ENCODE data around the gene WDR43.

WDR43 gene

GRCh38 chr2:28927469-28927868 is 33.0 kb downstream of the WDR43 start:
- ATAC-seq: no peak
- TF ChIP-seq, protein P1, sequence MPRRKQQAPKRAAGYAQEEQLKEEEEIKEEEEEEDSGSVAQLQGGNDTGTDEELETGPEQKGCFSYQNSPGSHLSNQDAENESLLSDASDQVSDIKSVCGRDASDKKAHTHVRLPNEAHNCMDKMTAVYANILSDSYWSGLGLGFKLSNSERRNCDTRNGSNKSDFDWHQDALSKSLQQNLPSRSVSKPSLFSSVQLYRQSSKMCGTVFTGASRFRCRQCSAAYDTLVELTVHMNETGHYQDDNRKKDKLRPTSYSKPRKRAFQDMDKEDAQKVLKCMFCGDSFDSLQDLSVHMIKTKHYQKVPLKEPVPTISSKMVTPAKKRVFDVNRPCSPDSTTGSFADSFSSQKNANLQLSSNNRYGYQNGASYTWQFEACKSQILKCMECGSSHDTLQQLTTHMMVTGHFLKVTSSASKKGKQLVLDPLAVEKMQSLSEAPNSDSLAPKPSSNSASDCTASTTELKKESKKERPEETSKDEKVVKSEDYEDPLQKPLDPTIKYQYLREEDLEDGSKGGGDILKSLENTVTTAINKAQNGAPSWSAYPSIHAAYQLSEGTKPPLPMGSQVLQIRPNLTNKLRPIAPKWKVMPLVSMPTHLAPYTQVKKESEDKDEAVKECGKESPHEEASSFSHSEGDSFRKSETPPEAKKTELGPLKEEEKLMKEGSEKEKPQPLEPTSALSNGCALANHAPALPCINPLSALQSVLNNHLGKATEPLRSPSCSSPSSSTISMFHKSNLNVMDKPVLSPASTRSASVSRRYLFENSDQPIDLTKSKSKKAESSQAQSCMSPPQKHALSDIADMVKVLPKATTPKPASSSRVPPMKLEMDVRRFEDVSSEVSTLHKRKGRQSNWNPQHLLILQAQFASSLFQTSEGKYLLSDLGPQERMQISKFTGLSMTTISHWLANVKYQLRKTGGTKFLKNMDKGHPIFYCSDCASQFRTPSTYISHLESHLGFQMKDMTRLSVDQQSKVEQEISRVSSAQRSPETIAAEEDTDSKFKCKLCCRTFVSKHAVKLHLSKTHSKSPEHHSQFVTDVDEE (CRISPR knock-in tag; IDR thresholded peaks at IDR 0.05): no peak
- no peak for TF ChIP-seq OSR1 (CRISPR knock-in tag; IDR thresholded peaks at IDR 0.05)
- TF ChIP-seq ZNF8 (CRISPR knock-in tag; IDR thresholded peaks at IDR 0.05): no peak
- TF ChIP-seq, protein P2, sequence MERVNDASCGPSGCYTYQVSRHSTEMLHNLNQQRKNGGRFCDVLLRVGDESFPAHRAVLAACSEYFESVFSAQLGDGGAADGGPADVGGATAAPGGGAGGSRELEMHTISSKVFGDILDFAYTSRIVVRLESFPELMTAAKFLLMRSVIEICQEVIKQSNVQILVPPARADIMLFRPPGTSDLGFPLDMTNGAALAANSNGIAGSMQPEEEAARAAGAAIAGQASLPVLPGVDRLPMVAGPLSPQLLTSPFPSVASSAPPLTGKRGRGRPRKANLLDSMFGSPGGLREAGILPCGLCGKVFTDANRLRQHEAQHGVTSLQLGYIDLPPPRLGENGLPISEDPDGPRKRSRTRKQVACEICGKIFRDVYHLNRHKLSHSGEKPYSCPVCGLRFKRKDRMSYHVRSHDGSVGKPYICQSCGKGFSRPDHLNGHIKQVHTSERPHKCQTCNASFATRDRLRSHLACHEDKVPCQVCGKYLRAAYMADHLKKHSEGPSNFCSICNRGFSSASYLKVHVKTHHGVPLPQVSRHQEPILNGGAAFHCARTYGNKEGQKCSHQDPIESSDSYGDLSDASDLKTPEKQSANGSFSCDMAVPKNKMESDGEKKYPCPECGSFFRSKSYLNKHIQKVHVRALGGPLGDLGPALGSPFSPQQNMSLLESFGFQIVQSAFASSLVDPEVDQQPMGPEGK (CRISPR knock-in tag; IDR thresholded peaks at IDR 0.05; ENCODE audit: borderline replicate concordance): no peak
- TF ChIP-seq, protein P3, sequence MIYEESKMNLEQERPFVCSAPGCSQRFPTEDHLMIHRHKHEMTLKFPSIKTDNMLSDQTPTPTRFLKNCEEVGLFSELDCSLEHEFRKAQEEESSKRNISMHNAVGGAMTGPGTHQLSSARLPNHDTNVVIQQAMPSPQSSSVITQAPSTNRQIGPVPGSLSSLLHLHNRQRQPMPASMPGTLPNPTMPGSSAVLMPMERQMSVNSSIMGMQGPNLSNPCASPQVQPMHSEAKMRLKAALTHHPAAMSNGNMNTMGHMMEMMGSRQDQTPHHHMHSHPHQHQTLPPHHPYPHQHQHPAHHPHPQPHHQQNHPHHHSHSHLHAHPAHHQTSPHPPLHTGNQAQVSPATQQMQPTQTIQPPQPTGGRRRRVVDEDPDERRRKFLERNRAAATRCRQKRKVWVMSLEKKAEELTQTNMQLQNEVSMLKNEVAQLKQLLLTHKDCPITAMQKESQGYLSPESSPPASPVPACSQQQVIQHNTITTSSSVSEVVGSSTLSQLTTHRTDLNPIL (CRISPR knock-in tag; IDR thresholded peaks at IDR 0.05; ENCODE audit: low read depth): no peak
- TF ChIP-seq SNAI2 (CRISPR knock-in tag; IDR thresholded peaks at IDR 0.05): no peak
- TF ChIP-seq ZFP30 (CRISPR knock-in tag; IDR thresholded peaks at IDR 0.05): no peak
- TF ChIP-seq PPARA (CRISPR knock-in tag; IDR thresholded peaks at IDR 0.05; ENCODE audit: borderline replicate concordance): no peak
- no peak for TF ChIP-seq ZC3H10 (CRISPR knock-in tag; IDR thresholded peaks at IDR 0.05)
- TF ChIP-seq ZFP3 (CRISPR knock-in tag; IDR thresholded peaks at IDR 0.05): no peak
- TF ChIP-seq GLIS3 (CRISPR knock-in tag; IDR thresholded peaks at IDR 0.05): no peak
- no peak for TF ChIP-seq CSDC2 (CRISPR knock-in tag; IDR thresholded peaks at IDR 0.05)
- no peak for TF ChIP-seq ISL1 (CRISPR knock-in tag; IDR thresholded peaks at IDR 0.05)
- no peak for TF ChIP-seq TOX (CRISPR knock-in tag; IDR thresholded peaks at IDR 0.05; ENCODE audit: borderline replicate concordance)
- no peak for TF ChIP-seq ESRRG (CRISPR knock-in tag; IDR thresholded peaks at IDR 0.05)
- TF ChIP-seq RARB (CRISPR knock-in tag; IDR thresholded peaks at IDR 0.05): no peak
- TF ChIP-seq, protein P4, sequence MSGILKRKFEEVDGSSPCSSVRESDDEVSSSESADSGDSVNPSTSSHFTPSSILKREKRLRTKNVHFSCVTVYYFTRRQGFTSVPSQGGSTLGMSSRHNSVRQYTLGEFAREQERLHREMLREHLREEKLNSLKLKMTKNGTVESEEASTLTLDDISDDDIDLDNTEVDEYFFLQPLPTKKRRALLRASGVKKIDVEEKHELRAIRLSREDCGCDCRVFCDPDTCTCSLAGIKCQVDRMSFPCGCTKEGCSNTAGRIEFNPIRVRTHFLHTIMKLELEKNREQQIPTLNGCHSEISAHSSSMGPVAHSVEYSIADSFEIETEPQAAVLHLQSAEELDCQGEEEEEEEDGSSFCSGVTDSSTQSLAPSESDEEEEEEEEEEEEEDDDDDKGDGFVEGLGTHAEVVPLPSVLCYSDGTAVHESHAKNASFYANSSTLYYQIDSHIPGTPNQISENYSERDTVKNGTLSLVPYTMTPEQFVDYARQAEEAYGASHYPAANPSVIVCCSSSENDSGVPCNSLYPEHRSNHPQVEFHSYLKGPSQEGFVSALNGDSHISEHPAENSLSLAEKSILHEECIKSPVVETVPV (CRISPR knock-in tag; IDR thresholded peaks at IDR 0.05): no peak
- TF ChIP-seq, protein P5, sequence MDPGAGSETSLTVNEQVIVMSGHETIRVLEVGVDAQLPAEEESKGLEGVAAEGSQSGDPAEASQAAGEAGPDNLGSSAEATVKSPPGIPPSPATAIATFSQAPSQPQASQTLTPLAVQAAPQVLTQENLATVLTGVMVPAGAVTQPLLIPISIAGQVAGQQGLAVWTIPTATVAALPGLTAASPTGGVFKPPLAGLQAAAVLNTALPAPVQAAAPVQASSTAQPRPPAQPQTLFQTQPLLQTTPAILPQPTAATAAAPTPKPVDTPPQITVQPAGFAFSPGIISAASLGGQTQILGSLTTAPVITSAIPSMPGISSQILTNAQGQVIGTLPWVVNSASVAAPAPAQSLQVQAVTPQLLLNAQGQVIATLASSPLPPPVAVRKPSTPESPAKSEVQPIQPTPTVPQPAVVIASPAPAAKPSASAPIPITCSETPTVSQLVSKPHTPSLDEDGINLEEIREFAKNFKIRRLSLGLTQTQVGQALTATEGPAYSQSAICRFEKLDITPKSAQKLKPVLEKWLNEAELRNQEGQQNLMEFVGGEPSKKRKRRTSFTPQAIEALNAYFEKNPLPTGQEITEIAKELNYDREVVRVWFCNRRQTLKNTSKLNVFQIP (CRISPR knock-in tag; IDR thresholded peaks at IDR 0.05; ENCODE audit: borderline replicate concordance, low read depth): no peak
- no peak for TF ChIP-seq BACH2 (CRISPR knock-in tag; IDR thresholded peaks at IDR 0.05; ENCODE audit: borderline replicate concordance)

GRCh38 chr2:28927878-28928277 is 33.4 kb downstream of the WDR43 start:
- ATAC-seq: no peak; the same call in 2 of the 3 replicates
- TF ChIP-seq PPARA (CRISPR knock-in tag; IDR thresholded peaks at IDR 0.05; ENCODE audit: borderline replicate concordance): no peak

- no peak for ATAC-seq
- no peak for TF ChIP-seq ZNF8 (CRISPR knock-in tag; IDR thresholded peaks at IDR 0.05)
- TF ChIP-seq, protein P4 (CRISPR knock-in tag; IDR thresholded peaks at IDR 0.05): no peak
- TF ChIP-seq ZFP3 (CRISPR knock-in tag; IDR thresholded peaks at IDR 0.05): no peak
- TF ChIP-seq SNAI2 (CRISPR knock-in tag; IDR thresholded peaks at IDR 0.05): no peak
- TF ChIP-seq, protein P2 (CRISPR knock-in tag; IDR thresholded peaks at IDR 0.05; ENCODE audit: borderline replicate concordance): no peak
These were observed 35.1 kb downstream of the WDR43 start for GRCh38 chr2:28929581-28929980.

All from SK-N-SH treated with all-trans-retinoic acid at 6 μM for 48 hours (cell line).